ENCODE results near the gene ITFG2.
"Not testable (repeated sequence)": the region's sequence is repeated elsewhere in the genome, so short reads cannot be mapped to it uniquely, and the experiment has no call there.

The ITFG2 gene

DNA sequence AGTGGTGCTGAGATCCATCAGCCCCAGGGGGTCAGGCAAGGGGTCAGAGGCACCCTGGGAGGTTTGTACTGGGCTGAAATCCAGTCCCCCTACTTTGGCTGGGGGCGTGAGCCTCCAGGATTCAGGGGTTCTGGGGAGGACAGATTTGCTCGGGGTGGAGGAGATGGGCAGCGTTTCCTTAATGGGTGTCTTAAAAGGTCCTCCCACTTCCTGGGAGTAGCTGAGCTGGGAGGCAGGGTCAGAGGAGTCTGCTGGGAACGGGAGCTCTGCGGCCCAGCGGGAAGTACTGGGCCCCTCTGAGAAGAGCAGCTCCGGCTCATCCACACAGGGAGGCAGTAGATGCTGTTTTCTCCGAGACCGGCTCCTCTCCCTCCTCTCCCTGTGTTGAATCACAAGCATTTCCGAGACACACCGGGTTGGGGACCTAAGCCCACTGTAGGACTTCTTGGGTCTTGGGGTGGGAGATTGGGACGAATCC, 46.5 kb downstream of the ITFG2 start:
- TF ChIP-seq, protein P1, sequence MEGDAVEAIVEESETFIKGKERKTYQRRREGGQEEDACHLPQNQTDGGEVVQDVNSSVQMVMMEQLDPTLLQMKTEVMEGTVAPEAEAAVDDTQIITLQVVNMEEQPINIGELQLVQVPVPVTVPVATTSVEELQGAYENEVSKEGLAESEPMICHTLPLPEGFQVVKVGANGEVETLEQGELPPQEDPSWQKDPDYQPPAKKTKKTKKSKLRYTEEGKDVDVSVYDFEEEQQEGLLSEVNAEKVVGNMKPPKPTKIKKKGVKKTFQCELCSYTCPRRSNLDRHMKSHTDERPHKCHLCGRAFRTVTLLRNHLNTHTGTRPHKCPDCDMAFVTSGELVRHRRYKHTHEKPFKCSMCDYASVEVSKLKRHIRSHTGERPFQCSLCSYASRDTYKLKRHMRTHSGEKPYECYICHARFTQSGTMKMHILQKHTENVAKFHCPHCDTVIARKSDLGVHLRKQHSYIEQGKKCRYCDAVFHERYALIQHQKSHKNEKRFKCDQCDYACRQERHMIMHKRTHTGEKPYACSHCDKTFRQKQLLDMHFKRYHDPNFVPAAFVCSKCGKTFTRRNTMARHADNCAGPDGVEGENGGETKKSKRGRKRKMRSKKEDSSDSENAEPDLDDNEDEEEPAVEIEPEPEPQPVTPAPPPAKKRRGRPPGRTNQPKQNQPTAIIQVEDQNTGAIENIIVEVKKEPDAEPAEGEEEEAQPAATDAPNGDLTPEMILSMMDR (IDR thresholded peaks at IDR 0.05; ENCODE audit: low read depth, low read length): no peak
- H3K36me3 ChIP-seq: peaks cover 48% of the 10 kb centered on the region
- H3K4me1 ChIP-seq: no peaks in the 10 kb centered on the region
- H3K27me3 ChIP-seq: no peaks in the 10 kb centered on the region
- DNase-seq: no peak
- no peak overlapping the region for H3K4me3 ChIP-seq (ENCODE audit: low read depth, low read length)
- no peaks in the 10 kb centered on the region for H3K9me3 ChIP-seq

DNA sequence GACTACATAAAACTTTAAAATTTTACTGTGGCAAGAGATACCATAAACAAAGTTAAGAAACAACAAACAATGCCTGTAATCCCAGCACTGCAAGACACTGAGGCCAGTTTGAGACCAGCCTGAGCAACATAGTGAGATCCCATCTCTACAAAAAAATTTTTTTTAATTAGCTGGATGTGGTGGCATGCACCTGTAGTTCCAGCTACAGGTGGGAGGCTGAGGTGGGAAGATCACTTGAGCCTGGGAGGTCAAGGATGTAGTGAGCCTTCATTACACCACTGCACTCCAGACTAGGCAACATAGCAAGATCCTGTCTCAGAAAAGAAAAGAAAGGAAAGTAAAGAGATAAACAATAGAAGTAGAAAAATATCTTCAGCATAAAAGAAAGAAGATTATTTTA, 47.7 kb downstream of the ITFG2 start:
- Histone ChIP-seq H3K4me3 (ENCODE audit: low read depth, low read length) (no peak overlapping the region), H3K9me3 (no peaks in the 10 kb centered on the region), H3K27me3 (no peaks in the 10 kb centered on the region), H3K4me1 (no peaks in the 10 kb centered on the region), H3K36me3 (peaks cover 59% of the 10 kb centered on the region)
- TF ChIP-seq, protein P1 (IDR thresholded peaks at IDR 0.05; ENCODE audit: low read depth, low read length): no peak
- DNase-seq: no peak

DNA sequence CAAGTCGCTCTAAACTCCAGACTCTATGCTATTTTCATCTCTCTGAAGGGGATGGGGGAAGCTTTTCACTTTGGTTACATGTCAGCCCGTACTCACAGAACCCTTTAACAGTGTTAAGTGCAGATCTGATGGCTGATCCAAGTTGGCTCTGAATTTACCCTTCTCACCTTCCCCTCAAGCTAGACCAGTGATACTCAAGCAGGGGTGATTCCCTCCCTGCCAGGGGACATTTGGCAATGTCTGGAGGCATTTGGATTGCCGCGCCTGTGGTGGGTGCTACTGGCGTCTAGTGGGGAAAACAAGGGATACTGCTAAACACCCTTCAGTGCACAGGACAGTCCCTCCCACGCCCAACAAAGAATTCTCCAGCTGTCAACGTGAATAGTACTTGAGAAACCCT, 50.4 kb downstream of the ITFG2 start:
- TF ChIP-seq, protein P1 (IDR thresholded peaks at IDR 0.05; ENCODE audit: low read depth, low read length): no peak
- Histone ChIP-seq H3K4me3 (ENCODE audit: low read depth, low read length) (no peak overlapping the region), H3K9me3 (no peaks in the 10 kb centered on the region), H3K4me1 (no peaks in the 10 kb centered on the region), H3K36me3 (peaks cover 82% of the 10 kb centered on the region), H3K27me3 (no peaks in the 10 kb centered on the region)
- DNase-seq: no peak

DNA sequence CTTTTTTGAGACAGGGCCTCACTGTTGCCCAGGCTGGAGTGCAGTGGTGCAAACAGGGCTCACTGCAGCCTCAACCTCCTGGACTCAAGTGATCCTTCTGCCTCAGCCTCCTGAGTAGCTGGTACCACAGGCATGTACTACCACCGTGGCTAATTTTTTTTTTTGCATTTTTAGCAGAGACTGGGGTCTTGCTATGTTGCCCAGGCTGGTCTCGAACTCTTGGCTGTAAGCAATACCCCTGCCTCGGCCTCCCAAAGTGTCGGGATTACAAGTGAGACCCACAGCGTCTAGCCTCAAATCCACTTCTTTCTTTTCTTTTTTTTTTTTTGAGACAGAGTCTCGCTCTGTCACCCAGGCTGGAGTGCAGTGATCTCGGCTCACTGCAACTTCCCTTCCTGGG, 50.9 kb downstream of the ITFG2 start:
- H3K36me3 ChIP-seq: peaks cover 82% of the 10 kb centered on the region
- not testable (repeated sequence) for DNase-seq; H3K4me3 ChIP-seq (ENCODE audit: low read depth, low read length); H3K4me1 ChIP-seq; H3K27me3 ChIP-seq; H3K9me3 ChIP-seq

DNA sequence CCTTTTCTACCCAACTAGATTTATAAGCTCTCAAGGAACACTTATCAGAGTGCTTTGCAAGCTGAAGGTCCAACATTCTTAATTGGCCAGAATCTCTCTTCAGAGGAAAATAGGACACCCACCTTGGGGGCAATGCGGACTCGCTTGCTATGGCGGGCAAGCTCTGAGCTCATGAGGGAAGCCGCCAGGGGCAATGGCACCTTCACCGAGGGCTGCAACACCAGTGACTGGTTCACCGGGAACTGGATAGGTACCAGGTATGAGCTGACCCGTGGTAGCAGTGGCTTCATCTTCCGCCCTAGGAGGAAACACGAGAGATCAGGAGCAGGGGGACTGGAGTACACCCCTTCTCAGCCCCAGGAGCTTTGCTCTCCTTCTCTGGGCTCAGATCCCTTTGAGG, 51.7 kb downstream of the ITFG2 start:
- DNase-seq: no peak
- TF ChIP-seq, protein P1 (IDR thresholded peaks at IDR 0.05; ENCODE audit: low read depth, low read length): no peak
- H3K36me3 ChIP-seq: peaks cover 81% of the 10 kb centered on the region
- no peaks in the 10 kb centered on the region for H3K27me3 ChIP-seq
- H3K9me3 ChIP-seq: no peaks in the 10 kb centered on the region
- H3K4me1 ChIP-seq: no peaks in the 10 kb centered on the region
- H3K4me3 ChIP-seq (ENCODE audit: low read depth, low read length): no peak overlapping the region

DNA sequence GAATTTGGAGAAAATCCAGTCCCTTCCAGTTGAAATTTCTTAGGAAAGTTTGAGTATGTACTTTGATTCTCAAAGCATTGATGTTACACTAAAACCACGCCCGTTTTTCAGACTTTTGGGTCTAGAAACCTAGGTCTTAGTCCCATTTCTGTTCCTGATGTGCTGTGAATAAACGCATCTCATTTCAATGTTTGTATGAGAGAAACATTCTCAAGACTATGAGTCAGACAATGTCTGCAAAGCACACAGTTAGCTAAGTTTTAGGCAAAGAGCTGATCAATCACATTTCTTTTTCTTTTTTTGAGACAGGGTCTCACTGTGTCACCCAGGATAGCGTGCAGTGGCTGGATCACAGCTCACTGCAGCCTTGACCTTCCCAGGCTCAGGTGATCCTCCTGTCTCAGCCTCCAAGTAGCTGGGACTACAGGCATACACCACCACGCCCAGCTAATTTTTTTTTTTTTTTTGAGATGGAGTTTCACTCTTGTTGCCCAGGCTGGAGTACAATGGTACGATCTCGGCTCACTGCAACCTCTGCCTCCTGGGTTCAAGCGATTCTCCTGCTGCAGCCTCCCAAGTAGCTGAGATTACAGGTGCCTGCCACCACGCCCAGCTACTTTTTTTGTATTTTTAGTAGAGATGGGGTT, 56.6 kb downstream of the ITFG2 start:
- not testable (repeated sequence) for H3K9me3 ChIP-seq; DNase-seq; H3K4me1 ChIP-seq; H3K27me3 ChIP-seq; H3K4me3 ChIP-seq (ENCODE audit: low read depth, low read length)
- peaks cover 77% of the 10 kb centered on the region for H3K36me3 ChIP-seq
